ENCODE data around the gene VWC2L.

Gene VWC2L

GRCh38 chr2:214471382-214471781 lies 60.5 kb downstream of the VWC2L start:
- no peak for DNase-seq

- DNase-seq: no peak
These were observed 61.1 kb downstream of the VWC2L start for GRCh38 chr2:214471990-214472389.

- DNase-seq: no peak
These were observed 66.5 kb downstream of the VWC2L start for GRCh38 chr2:214477305-214477704.

- DNase-seq: no peak
These were observed 70.3 kb downstream of the VWC2L start for GRCh38 chr2:214481204-214481603.

GRCh38 chr2:214482728-214483127 lies 71.9 kb downstream of the VWC2L start:
- no peak for DNase-seq

- no peak for DNase-seq
These were observed 73.4 kb downstream of the VWC2L start for GRCh38 chr2:214484239-214484638.

GRCh38 chr2:214484701-214485100 lies 73.8 kb downstream of the VWC2L start:
- no peak for DNase-seq

GRCh38 chr2:214489181-214489580 lies 78.3 kb downstream of the VWC2L start:
- no peak for DNase-seq

GRCh38 chr2:214489702-214490101 lies 78.8 kb downstream of the VWC2L start:
- no peak for DNase-seq

- DNase-seq: no peak
These were observed 81.3 kb downstream of the VWC2L start for GRCh38 chr2:214492152-214492551.

- DNase-seq: no peak
These were observed 81.8 kb downstream of the VWC2L start for GRCh38 chr2:214492608-214493007.

GRCh38 chr2:214497489-214497888 lies 86.6 kb downstream of the VWC2L start:
- no peak for DNase-seq

- DNase-seq: no peak
These were observed 92.7 kb downstream of the VWC2L start for GRCh38 chr2:214503568-214503967.

- no peak for DNase-seq
These were observed 93.9 kb downstream of the VWC2L start for GRCh38 chr2:214504599-214505376.

GRCh38 chr2:214507032-214507431 lies 96.2 kb downstream of the VWC2L start:
- DNase-seq: no peak

- DNase-seq: no peak
These were observed 103.8 kb downstream of the VWC2L start for GRCh38 chr2:214514704-214515103.

- no peak for DNase-seq
These were observed 104.3 kb downstream of the VWC2L start for GRCh38 chr2:214515111-214515510.

GRCh38 chr2:214519258-214519818 lies 108.5 kb downstream of the VWC2L start:
- DNase-seq: no peak

- DNase-seq: no peak
These were observed 118.2 kb downstream of the VWC2L start for GRCh38 chr2:214529021-214529420.

GRCh38 chr2:214529514-214529913 lies 118.7 kb downstream of the VWC2L start:
- no peak for DNase-seq

- no peak for DNase-seq
These were observed 122.7 kb downstream of the VWC2L start for GRCh38 chr2:214533541-214533940.

GRCh38 chr2:214536625-214537024 lies 125.8 kb downstream of the VWC2L start:
- no peak for DNase-seq

GRCh38 chr2:214537929-214538328 lies 127.1 kb downstream of the VWC2L start:
- DNase-seq: no peak

- DNase-seq: no peak
These were observed 131.4 kb downstream of the VWC2L start for GRCh38 chr2:214542295-214542694.

GRCh38 chr2:214542866-214543265 lies 132.0 kb downstream of the VWC2L start:
- no peak for DNase-seq
